GM12872 (cell line): ENCODE data around the gene DIDO1.

Source experiments
- CTCF ChIP-seq: IDR thresholded peaks from 3 replicates; pipeline ENCODE4 v1.5.1; 2011; ENCODE audit warnings: low read depth, mild to moderate bottlenecking, low read length, moderate library complexity; ENCODE audit not compliant: insufficient read depth

The DIDO1 gene

GRCh38 chr20:62953839-62954703 lies 27.8 kb upstream of the DIDO1 start:
- no peak for TF ChIP-seq CTCF

- no peak for TF ChIP-seq CTCF
These were observed 26.9 kb upstream of the DIDO1 start for GRCh38 chr20:62952968-62953838.

- TF ChIP-seq CTCF: peak; percentile 20; the same call in 1 of the 3 replicates
These were observed 26.2 kb upstream of the DIDO1 start, which contains the start of gene SLC17A9 for GRCh38 chr20:62952373-62952967. TSS of gene SLC17A9 (plus strand) at chr20:62952709. CDS start at chr20:62952831, 122 bp downstream.

GRCh38 chr20:62951896-62952372 lies 25.6 kb upstream of the DIDO1 start:
- no peak for TF ChIP-seq CTCF

GRCh38 chr20:62951143-62951895 lies 25.0 kb upstream of the DIDO1 start:
- TF ChIP-seq CTCF: no peak

GRCh38 chr20:62950741-62951140 lies 24.4 kb upstream of the DIDO1 start:
- no peak for TF ChIP-seq CTCF
